ENCODE results near the gene DGKH.

DGKH gene

DNA sequence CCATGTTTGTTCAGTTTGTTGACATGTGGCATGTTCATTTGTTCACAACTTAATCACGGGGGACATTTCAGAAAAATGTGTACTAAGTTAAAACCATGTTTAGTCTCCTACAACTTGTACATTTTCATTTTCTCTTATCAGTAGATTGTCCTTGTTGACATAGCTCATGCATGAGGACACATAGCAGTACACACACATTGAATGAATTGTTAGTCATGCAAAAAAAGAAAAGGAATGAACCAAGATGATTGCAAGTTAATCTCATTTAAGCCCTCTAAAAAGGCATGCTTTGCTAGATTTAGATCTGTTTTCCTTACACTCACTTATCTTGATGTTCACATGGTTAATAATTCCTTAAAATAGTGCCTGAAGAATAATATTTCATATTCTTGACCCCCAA is 185.3 kb downstream of the DGKH start:
- no peak for DNase-seq (ENCODE audit: low read depth)

DNA sequence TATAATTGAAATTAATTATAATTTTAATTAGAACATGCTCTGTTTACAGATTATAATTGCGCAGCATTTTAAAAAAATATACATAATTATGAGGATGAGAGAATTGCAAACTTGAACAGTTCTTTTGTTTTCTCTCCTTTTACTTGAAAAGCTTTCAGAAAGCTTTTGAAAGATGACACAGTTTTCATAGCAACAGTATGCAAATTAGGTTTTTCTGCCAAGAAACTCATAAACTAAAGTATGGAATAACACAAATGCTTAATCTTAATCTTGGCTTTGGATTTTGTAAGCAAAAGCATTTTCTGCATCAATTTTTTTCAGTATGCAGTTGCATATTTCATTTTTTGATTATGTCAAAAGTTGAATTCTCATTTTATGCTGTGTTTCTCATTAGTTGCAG is 190.7 kb downstream of the DGKH start:
- no peak for DNase-seq (ENCODE audit: low read depth)

DNA sequence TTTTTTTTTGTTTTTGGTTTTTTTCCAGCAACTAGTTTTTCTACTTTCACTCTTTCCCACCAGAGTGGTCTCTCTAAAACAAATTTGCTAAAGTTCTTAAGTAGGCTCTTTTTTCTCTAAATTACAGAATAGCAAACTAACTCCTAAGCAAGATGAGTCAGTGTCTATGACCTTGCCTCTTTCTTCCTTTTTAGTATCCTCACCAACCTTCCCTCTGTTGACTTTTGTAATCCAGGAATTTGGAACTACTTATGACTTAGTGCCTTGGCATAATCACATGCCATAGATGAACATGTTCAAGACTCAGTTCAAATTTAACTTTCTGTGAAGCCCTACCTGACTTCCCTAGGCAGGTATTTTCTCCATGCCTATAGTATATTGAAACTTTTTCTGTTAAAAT is 191.2 kb downstream of the DGKH start:
- no peak for DNase-seq (ENCODE audit: low read depth)

DNA sequence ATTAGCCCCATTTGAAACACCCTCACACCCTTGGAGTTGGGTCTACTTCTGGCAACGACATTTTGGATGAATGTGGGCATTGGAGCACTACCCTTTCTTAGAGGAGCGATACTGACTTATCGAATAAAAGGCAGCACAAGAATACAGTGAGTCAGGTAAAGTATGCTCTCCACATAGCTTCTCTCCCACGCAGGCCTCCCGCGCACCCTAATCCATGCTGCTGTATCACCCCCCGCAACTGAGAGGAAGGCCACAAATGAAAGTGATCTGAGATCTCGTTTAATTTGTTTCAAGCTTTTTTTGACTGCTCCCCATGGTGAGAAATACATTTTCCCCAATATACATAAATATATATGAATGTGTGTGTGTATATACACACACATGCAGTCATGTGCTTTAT is 198.1 kb downstream of the DGKH start:
- DNase-seq (ENCODE audit: low read depth) = no peak

DNA sequence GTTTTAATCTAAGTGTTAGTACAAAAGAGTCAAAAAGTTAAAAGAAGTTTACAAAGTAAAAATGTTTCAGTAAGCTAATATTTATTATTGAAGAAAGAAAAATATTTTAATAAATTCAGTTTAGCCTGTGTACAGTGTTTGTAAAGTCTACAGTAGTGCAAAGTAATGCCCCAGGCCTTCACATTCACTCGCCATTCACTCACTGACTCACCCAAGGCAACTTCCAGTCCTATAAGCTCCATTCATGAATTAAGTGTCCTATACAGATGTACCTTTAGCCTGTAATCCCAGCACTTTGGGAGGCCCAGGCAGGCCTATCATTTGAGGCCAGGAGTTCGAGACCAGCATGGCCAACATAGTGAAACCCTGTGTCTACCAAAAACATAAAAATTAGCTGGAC is 199.4 kb downstream of the DGKH start:
- no peak for DNase-seq (ENCODE audit: low read depth)

DNA sequence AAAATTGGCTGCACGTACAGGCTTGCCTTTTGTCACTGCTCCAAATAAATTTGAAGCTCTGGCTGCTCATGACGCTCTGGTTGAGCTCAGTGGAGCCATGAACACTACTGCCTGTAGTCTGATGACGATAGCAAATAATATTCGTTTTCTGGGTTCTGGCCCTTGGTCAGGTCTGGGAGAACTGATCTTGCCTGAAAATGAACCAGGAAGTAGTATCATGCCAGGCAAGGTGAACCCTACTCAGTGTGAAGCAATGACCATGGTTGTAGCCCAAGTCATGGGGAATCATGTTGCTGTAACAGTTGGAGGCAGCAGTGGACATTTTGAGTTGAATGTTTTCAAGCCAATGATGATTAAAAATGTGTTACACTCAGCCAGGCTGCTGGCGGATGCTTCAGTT is 207.4 kb downstream of the DGKH start:
- DNase-seq (ENCODE audit: low read depth) = no peak

DNA sequence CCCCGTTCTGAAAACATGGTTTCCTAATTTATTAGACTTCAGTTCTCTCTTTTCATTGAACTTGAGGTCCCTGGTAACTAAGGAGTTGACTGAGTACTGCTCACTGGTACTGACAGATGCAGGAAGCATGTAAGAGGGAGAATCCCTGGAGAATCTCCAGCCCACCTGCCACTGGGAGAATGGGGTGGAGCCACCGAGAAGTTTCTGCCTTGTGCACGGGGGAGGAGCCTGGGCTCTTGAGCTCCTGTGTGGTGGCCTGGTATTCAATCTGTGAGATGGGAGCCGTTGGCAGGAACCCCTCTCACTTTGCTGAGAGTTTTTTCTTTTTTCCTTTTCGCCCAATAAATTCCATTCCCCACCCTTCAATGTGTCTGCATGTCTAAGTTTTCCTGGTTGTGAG is 210.3 kb downstream of the DGKH start:
- no peak for DNase-seq (ENCODE audit: low read depth)

DNA sequence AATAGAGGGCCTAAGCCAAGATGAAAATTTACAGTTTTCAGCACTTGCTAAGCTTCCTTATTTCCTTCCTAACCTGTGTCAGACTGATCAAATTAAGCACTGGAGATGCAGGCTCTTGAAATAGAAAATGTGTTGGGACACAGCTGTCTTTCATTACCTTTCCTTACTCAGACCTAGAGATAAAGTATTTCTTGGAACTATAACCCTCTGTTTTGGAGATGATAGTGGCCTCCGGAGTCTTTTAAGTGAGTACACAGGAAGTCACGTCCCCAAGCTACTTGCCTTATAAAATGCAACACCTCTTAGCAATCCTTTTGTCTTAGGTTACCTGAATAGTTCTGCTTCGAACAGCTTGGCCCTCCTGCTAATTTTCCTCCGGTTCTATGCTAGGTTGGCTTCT is 211.1 kb downstream of the DGKH start:
- no peak for DNase-seq (ENCODE audit: low read depth)

DNA sequence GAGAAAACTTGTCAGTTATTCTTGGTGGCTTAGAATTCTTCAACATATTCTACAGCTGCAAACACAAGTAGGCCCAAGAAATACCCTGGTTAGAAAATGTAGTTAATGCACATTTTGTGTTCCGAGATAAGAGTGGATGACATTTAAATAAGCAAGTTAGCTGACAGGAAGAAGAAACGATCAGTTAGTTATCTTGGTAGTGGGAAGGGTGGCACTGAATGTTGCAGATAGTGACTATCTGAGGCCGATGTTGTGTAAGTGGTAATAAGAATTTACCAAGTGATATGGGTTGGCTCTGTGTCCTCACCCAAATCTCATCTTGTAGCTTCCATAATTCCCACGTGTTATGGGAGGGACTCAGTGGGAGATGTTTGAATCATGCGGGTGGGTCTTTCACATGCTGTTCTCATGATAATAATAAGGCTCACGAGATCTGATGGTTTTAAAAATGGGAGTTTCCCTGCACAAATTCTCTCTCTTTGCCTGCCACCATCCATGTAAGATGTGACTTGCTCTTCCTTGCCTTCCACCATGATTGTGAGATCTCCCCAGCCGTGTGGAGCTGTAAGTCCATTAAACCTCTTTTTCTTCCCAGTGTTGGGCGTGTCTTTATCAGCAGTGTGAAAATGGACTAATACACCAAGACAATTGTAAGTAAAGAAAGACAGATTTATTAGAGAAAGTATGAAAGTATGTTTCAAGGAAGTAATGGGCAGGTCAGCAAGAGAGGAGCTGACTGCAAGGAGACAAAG is 212.6 kb downstream of the DGKH start:
- no peak for DNase-seq (ENCODE audit: low read depth)

DNA sequence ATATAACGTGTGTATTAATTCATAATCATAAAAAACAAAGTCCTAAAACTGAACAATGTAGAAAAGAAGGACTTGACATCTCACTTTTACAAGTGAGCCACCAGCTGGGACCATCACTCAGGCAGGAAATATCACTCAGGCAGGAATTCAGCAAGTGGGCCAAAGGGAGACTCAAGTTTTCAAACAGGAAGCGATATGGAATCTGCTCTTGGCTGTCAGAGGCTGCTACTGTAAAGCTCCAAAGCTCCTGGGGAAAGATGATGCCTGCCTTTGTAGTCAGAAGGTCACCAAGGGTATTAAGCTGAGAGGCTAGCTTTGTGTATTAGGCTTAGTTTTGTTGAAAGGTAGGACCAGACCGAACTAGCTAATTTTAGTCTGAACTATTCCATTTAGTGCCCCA is 218.0 kb downstream of the DGKH start:
- peak; percentile 22 for DNase-seq (ENCODE audit: low read depth)

DNA sequence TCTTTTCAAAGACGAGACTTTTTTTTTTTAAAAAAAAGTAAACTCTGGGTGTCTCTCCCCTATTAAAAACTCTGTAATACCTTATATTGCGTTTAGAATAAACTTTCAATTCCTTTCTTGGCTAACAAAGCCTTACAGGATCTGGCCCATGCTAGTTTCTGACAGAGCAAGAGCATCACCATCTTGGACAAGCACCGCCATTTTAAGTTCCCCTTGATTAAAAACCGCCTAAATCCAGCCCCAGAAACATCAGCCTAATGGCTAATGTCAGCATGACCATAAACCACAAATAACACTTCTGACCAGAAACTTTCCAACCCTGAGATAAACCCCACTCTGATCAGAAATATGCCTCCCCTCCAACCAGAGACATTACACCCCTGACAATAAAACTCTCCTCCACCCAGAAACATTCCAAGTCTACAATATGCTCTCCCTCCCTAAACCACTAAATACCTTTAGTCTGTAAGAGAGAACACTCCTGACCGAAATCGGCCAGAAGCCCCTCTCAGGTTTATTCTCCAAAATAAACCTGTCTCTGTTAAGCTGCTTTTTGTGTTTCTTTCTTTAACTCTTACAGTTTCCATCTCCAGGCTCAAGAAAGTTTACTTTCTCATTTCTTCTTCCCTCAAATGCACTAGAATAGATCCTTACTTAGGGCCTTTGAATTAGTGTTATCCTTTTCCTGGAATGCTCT is 221.9 kb downstream of the DGKH start:
- DNase-seq (ENCODE audit: low read depth) = no peak

DNA sequence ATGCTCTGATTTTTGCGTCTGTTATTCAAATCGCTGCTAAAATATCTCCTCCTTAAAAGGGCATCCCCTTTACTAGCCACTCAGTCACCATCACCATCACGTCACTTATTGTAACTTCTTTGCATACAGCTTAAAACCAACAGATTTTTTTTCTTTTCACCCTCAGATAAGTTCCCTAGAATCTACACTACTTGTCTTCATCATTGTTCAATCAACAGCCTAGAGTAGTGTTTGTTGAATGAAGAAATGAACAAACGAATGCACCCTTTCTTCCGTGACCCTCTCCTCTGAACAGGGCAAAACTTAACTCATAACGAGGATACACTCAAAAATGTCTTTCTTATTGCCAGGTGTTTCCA is 222.4 kb downstream of the DGKH start:
- DNase-seq (ENCODE audit: low read depth) = no peak

DNA sequence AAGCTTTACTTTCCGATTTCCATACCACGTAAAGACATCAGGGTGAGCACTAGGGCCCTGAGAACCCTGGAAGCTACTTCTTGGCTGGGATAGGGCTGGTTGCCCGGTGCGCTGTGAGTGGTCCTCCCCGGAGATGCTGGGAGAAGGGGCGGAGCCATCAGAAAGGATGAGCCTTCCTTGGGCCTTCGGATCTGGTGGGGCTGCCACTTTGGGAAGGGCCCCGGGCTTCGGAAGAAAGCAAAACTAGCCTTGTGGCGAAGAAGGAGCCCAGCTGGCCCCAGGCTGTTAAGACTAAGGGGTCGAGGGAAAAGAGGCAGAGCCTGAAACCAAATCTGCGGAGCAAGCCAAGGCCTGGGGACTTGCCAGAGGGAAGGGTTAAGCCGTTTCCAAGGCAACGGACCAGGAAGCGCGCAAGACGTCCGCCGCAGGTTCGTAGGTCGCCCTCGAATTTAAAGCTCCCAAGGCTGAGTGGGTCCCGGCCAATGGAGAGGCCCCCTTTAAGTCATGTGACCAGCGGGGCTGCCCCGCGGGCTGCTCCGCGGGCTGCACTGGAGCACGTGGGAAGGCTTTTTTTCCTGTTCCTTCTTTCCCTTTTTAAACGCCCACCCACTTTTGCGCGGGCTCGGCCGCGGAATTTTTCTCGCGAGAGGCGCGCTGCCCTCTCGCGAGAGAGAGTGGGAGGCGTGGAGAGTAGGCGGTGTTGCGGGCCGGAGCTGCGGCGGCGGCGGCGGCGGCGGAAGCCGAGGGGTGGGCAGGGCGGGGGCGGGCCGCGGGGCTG is 223.1 kb downstream of the DGKH start:
- peak; percentile 99 for DNase-seq (ENCODE audit: low read depth)

DNA sequence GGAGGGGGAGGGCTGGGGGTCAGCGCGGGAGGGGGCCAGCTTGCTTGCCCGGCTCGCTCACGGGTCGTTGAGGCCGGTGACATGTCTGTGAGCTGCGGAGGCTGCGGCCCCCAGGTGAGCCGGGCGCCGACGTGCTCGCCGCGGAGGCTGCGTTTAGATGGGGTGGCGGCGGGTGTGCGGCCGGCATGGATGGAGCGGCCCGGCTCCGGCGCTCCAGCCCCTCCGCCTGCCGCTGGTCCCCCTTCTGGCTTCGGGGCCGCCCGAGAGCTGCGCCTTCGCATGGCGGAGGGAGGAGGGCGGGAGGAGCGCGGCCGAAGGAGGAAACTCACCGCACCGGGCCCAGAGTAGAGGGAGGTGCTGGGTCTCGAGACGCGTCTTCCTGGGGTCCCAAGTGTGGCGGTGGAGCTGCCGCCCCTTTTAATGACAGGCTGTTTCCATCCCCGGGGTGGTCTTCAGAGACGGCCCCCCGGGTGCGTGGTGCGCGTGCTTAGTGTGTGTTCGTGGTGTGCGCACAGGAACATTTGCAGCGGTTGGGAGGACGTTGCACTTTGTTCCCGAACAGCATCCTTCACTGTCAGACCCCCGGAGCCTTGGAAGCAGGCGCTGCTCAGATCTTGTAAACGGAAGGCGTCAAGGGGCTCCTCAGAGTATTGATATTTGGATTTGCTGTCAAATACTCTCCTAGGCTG is 223.8 kb downstream of the DGKH start, which contains the start of gene AKAP11:
Gene AKAP11 (plus strand): TSS at position 38 of the 689 bp plus-strand sequence. CDS start 14,197 bp downstream, outside the sequence.
- DNase-seq (ENCODE audit: low read depth) = no peak

DNA sequence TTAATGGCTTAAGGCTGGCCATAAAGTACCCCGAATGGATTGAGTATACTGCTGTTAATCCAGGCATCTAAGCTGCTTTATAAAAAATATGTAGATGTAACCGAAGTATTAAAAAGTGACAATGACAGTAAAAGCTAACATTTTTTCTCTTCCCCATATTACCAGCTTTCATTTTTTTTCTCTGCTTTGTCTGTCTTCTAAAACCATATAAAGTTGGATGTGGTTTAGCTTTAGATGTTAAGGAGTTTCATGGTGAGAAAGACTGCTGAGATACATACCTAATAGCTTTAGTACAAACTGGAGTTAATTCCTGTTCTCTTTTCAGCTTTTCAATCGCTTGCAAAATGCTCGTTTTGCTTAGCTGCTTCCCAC is 224.3 kb downstream of the DGKH start:
- DNase-seq (ENCODE audit: low read depth) = no peak

DNA sequence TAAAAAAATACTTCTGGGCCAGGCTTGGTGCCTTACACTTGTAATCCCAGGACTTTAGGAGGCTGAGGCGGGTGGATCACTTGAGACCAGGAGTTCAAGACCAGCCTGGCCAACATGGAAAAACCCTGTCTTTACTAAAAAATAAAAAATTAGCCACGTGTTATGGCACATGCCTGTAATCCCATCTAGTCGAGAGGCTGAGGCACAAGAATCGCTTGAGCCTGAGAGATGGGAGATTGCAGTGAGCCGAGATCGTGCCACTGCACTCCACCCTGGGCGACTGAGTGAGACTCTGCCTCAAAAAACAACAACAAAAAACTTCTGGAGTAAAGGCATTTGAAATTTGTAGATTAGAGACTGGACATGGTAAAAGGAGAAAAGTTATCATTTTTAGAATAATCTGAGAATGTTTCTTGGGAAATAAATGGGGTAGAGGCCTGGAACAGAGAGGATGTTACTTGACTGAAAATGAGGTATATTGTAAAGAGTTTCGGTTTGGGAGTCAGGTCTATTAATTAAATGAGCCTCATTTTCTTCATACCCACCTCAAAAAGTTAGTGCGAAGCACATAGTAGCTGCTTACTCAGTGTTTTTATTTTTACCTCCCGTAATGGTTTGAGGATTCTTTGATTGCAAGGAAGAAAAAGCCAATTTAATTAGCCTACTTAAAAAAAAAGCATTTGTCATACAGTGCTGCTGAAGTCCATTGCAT is 226.1 kb downstream of the DGKH start:
- DNase-seq (ENCODE audit: low read depth) = no peak

DNA sequence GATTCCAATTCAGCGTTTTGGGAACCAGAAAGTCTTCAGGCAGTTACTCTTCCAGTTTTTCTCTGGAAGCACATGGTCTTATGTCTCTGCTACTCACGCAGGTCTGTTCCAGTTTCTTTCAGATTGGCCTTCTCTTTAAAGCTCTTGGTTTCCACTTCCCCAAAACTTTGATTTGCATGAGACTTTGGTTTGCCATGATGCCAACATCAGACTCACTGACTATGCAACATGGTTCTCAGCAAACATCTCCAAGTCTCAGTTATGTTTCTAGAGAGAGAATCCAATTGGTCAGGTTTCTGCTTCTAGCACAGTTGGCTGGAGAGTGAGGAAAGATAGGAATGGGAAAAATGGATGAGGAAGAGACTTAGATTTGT is 226.6 kb downstream of the DGKH start:
- no peak for DNase-seq (ENCODE audit: low read depth)

DNA sequence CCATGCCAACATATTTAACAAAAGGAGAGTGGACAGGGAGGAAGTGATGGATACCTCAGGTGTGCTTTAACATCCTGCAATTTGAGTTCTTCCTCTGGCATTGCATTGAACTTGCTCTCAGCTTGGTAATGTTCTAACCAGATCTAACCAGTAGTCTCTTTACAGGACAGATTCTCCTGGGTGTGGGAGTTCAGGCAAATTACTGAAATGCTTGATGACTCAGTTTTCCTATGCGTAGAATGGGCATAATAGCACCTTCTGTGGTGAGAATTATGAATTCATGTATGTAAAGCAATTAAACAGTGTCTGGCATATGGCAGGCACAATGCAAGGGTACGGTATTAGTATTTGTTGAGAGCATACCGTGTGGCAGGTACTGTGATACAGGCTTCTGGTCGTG is 227.1 kb downstream of the DGKH start:
- DNase-seq (ENCODE audit: low read depth) = no peak

DNA sequence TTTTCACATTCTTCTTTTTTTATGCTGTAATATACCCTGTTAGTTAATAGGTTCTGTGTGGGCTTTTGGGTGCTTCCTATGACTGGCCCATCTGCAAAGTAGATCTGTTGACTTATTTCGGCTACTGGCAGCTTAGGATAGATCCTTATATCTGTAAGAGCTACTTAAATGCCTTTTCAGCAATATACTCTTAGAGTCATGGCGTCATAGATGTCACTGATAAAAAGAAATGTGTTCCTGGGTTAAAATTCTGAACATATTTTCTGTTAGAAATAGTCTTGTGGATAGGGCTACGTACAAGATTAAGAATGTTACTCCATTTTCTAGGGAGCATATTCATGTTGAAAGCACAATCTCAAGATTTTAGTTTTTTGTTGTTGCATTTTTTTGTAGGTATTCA is 228.2 kb downstream of the DGKH start:
- DNase-seq (ENCODE audit: low read depth) = no peak

DNA sequence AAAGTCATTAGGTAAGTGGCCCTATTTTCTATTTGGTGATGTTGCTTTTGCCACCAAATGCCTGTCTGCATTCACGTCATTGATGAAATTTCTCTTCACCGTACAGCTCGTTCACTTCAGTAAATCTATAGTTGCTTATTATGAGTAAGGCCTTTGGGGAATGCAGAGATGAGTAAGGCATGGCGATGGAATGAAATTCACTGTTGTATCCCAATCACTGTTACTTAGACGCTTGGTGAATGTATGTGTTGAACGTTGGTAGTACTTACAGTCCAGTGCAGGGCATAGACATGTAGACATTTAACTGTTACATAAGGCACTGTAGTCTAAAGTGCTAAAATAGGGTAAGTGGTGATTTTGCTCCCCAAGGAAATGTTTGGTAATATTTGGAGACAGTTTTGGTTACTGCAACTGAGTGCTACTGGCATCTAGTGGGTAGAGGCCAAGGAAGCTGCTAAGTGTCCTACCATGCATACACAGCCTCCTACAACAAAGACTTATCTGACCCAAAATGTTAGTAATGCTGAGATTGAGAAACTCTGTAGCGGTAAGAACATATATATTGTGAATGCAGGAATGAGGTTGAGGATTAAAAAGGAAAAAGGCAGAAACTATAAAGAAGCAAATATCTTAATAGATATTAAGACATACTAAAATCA is 229.3 kb downstream of the DGKH start:
- DNase-seq (ENCODE audit: low read depth) = no peak

DNA sequence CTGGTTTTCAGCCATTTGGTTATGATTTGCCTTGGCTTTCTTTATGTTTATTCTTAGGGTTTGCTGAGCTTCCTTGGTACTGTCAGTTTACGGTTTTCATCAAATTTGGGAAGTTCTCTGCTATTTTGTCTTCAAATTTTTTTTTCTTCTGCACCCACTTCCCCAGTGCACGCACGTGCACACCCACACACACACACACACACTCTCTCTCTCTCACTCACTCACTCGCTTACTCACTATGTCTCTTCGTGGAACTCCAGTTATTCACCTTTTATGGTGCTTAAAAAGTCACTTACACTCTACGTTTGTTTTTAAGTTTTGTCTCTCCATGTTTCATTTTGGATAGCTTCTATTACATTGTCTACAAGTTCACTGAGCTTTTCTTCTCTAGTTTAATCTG is 230.6 kb downstream of the DGKH start:
- no peak for DNase-seq (ENCODE audit: low read depth)
